ENCODE measurements around the gene SPECC1. TPM values are rescaled to one million over a fixed set of nuclear protein-coding genes. Genes with fewer than 3 reads are reported as not detected.

Gene SPECC1
- total and polyA plus RNA-seq, 3 donors from 2014 or later = 78.6 to 160 (median 148) TPM

GRCh38 chr17:20210614-20211013, 201.5 kb downstream of the SPECC1 start:
- DNase-seq = no peak
- Histone ChIP-seq H3K27me3 (no peaks in the 10 kb centered on the region), H3K27ac (peak overlapping the region in 1 of 2 donors; percentile 12), H3K36me3 (ENCODE audit: low read depth, missing control alignments) (no peaks in the 10 kb centered on the region), H3K4me3 (no peak overlapping the region), H3K4me1 (peaks cover 40% of the 10 kb centered on the region), H3K9me3 (no peaks in the 10 kb centered on the region)
- WGBS, 2 donors = 95 to 96% methylated on average over 8 of the region's 8 CpGs
- TF ChIP-seq POLR2A (IDR thresholded peaks at IDR 0.05) (no peak), CTCF (IDR thresholded peaks at IDR 0.05) (no peak)
- intact Hi-C loops (cut with DNase I; ENCODE audit: low total_unique reads) = no loop called here

DNA sequence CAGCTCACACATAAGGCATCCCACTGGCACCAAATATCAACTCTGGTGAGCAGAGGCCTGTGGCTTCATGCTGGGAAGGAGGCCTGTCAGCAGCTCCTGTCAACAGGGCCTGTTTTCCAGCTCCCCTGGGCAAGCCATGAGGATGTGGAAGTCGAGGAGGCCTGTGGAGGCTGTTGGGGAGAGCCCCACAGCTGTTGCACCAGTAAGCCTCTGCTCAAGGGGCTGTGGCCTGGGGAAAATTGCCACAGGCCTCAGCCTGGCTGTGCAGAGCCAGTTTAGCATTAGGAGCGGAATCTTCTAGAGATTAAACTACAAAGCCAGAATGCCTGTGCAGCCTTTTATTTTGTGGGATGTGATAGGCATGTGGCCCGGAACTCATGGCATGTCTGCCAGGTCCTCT, 202.1 kb downstream of the SPECC1 start:
- Histone ChIP-seq H3K4me1 (peaks cover 40% of the 10 kb centered on the region), H3K9me3 (no peaks in the 10 kb centered on the region), H3K27me3 (no peaks in the 10 kb centered on the region), H3K4me3 (no peak overlapping the region), H3K36me3 (ENCODE audit: low read depth, missing control alignments) (no peaks in the 10 kb centered on the region), H3K27ac (no peak overlapping the region)
- WGBS, 2 donors = 93 to 100% methylated on average over 3 of the region's 3 CpGs
- no peak for DNase-seq
- TF ChIP-seq POLR2A (IDR thresholded peaks at IDR 0.05) = no peak
- no peak for TF ChIP-seq CTCF (IDR thresholded peaks at IDR 0.05)
- intact Hi-C loops (cut with DNase I; ENCODE audit: low total_unique reads) = no loop called here

DNA sequence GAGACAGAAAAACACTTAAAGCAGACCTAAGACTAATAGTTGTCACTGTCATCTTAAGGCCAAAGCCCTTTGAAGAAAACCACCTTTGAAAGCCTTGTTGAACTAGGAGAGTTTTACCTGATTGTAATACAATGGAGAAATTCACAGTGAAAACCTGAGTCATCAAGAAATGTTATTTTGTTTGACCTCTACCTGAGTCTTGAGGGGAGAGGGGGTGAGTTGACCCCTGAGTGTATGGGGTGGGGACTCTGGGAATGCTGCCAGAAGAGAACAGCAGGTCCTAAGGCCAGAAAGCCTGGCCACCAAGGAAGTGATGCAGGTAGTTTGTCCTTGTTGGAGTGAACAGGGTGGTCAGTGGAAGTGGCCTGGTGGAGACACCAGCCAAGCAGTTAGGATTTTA, 204.3 kb downstream of the SPECC1 start:
- no peaks in the 10 kb centered on the region for H3K9me3 ChIP-seq
- peaks cover 24% of the 10 kb centered on the region for H3K4me1 ChIP-seq
- no peak overlapping the region for H3K4me3 ChIP-seq
- H3K36me3 ChIP-seq (ENCODE audit: low read depth, missing control alignments) = no peaks in the 10 kb centered on the region
- no peaks in the 10 kb centered on the region for H3K27me3 ChIP-seq
- no peak for TF ChIP-seq POLR2A (IDR thresholded peaks at IDR 0.05)
- TF ChIP-seq CTCF (IDR thresholded peaks at IDR 0.05) = no peak
- H3K27ac ChIP-seq = peak overlapping the region; percentile 48 to 58
- intact Hi-C loops (cut with DNase I; ENCODE audit: low total_unique reads) = no loop called here
- DNase-seq = no peak

DNA sequence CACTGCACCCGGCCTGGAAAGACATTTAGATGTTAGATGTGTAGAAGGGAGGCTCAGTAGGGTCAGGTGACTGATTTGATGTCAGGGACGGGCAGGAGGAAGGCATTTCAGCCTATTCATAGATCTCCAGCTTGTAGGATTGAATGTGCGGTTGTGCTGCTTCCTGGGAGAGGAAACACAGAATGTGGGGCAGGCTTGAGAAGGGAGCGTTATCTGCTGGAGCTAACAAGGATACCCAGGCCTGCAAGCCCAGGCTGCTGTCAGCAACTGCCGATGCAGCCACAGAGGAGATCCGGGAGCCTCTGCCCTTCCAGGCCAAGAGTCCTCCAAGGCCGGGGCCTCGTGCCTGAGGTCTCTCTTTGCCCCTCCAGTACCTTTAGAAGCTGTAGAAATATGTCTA, 205.6 kb downstream of the SPECC1 start:
- no peaks in the 10 kb centered on the region for H3K36me3 ChIP-seq (ENCODE audit: low read depth, missing control alignments)
- H3K27me3 ChIP-seq = no peaks in the 10 kb centered on the region
- intact Hi-C loops (cut with DNase I; ENCODE audit: low total_unique reads) = no loop called here
- WGBS, 2 donors = 67 to 70% methylated on average over 8 of the region's 8 CpGs
- no peak for DNase-seq
- TF ChIP-seq POLR2A (IDR thresholded peaks at IDR 0.05) = no peak
- TF ChIP-seq CTCF (IDR thresholded peaks at IDR 0.05) = no peak
- H3K4me3 ChIP-seq = no peak overlapping the region
- H3K27ac ChIP-seq = peak overlapping the region; percentile 56 to 58
- peaks cover 10% of the 10 kb centered on the region for H3K4me1 ChIP-seq
- H3K9me3 ChIP-seq = no peaks in the 10 kb centered on the region

GRCh38 chr17:20216154-20216815, 207.1 kb downstream of the SPECC1 start:
- Histone ChIP-seq H3K9me3 (no peaks in the 10 kb centered on the region), H3K27ac (no peak overlapping the region), H3K36me3 (ENCODE audit: low read depth, missing control alignments) (no peaks in the 10 kb centered on the region), H3K27me3 (no peaks in the 10 kb centered on the region), H3K4me1 (peaks cover 8% of the 10 kb centered on the region), H3K4me3 (no peak overlapping the region)
- intact Hi-C loops (cut with DNase I; ENCODE audit: low total_unique reads) = no loop called here
- no peak for DNase-seq
- no peak for TF ChIP-seq CTCF (IDR thresholded peaks at IDR 0.05)
- TF ChIP-seq POLR2A (IDR thresholded peaks at IDR 0.05) = no peak
- 75 to 78% methylated on average over 6 of the region's 6 CpGs for WGBS, 2 donors
